ENCODE data around the gene KAT8.

The KAT8 gene

DNA sequence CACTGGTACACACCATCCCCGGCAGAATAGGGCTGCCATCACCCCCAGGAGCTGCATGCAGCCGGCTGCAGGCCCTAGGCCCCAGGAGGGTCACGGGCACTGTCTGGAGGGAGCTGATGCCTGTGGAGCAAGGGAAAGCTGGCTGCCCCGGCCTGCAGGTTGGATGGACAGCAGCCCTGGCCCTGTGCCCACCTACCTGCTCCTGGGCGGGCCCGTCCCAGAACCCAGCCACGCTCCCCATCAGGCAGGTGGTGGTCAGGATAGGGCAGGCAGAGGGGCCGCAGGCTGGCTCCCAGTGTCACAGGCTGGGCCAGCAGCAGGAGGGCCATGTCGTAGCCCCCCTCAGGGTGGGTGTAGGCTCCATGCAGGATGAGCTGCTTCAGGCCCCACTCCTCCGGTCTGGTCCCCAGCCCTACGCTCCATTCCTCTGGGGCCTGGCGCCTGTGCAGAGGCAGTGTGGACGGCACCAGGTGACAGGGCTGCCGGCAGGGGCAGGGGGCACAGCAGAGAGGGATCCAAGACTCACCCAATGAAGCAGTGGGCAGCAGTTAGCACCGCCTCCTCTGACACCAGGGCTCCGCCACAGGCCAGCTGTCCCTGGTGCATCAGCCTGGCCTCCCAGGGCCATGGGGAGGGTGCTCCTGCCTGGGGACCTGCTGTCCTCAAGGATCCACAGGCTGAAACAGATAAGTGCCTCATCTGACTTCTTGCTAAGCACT, 32.7 kb upstream of the KAT8 start:
- TF ChIP-seq, protein P1, sequence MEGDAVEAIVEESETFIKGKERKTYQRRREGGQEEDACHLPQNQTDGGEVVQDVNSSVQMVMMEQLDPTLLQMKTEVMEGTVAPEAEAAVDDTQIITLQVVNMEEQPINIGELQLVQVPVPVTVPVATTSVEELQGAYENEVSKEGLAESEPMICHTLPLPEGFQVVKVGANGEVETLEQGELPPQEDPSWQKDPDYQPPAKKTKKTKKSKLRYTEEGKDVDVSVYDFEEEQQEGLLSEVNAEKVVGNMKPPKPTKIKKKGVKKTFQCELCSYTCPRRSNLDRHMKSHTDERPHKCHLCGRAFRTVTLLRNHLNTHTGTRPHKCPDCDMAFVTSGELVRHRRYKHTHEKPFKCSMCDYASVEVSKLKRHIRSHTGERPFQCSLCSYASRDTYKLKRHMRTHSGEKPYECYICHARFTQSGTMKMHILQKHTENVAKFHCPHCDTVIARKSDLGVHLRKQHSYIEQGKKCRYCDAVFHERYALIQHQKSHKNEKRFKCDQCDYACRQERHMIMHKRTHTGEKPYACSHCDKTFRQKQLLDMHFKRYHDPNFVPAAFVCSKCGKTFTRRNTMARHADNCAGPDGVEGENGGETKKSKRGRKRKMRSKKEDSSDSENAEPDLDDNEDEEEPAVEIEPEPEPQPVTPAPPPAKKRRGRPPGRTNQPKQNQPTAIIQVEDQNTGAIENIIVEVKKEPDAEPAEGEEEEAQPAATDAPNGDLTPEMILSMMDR (IDR thresholded peaks at IDR 0.05; ENCODE audit: low read depth, low read length, missing control alignments): no peak
- DNase-seq (ENCODE audit: low read depth): no peak
- H3K4me3 ChIP-seq (ENCODE audit: low read depth, low read length): no peak overlapping the region

DNA sequence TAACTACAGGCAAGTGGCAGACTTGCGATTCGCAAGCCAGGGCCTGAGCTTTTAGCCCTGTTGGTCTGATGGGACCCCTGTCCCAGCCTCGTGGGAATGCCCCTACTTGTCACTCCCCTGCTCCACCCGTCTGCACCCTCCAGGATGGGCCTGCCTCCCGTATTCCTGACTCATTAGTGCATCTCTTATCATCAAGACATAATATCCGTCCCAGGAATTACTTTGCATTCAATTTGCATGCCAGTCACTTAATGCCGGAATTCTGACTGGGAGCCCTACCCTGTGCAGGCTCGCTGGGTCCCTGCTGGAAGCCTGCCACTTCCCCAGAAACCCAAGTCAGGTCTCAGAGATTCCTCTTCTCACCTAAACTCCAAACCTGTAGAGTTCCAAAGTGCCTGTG, 32.1 kb upstream of the KAT8 start:
- TF ChIP-seq, protein P1 (IDR thresholded peaks at IDR 0.05; ENCODE audit: low read depth, low read length, missing control alignments): no peak
- no peak for DNase-seq (ENCODE audit: low read depth)
- no peak overlapping the region for H3K4me3 ChIP-seq (ENCODE audit: low read depth, low read length)

DNA sequence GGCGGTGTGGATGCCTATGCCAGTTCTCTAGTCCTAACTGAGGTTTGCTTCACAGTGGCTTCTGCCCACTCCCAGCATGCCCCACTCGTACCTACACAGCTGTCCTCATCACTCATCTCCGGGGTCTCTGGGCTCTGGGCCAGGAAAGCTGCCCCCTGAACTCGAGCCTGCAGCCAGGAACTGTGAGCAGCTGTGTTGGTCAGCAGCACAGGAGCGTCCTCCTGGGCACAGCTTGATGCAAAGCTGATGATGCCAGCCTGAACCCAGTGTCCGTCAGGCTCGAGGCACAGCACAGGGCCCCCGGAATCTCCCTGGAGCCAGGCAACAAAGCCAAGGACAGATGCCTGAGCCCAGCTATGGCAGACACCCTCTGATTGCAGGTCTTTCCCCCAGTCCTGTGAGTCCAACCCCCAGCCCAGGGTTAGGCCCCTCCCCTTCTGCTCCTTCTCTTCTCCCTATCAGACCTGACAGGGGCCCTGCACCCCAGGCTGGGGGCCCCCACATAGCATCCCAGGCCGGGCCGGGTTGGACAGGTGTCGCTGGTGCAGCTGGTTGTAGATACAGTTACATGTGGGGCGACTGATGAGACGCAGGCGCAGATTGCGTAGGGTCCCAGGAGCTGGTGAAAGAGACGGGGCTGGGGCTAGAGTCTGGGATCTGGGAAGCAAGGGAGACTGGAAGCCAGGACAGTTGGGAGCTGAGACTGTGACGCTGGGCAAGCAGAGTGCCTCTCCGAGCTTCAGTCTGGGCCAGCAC, 31.4 kb upstream of the KAT8 start:
- DNase-seq (ENCODE audit: low read depth): no peak
- TF ChIP-seq, protein P1 (IDR thresholded peaks at IDR 0.05; ENCODE audit: low read depth, low read length, missing control alignments): no peak
- no peak overlapping the region for H3K4me3 ChIP-seq (ENCODE audit: low read depth, low read length)

DNA sequence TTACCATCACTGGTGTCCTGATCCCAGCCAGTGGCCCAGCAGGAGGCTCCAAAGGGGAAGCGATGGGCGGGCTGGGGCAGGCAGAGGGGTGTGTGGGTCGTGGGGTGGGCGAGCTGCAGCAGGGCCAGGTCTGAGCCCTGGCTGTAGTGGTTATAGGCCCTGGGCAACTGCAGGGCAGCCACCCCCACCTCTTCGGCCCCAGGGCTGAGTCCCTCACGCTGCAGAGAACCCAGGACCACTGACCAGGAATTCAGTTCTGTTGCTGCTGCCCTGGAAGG, 30.9 kb upstream of the KAT8 start:
- H3K4me3 ChIP-seq (ENCODE audit: low read depth, low read length): no peak overlapping the region
- no peak for DNase-seq (ENCODE audit: low read depth)
- TF ChIP-seq, protein P1 (IDR thresholded peaks at IDR 0.05; ENCODE audit: low read depth, low read length, missing control alignments): no peak

DNA sequence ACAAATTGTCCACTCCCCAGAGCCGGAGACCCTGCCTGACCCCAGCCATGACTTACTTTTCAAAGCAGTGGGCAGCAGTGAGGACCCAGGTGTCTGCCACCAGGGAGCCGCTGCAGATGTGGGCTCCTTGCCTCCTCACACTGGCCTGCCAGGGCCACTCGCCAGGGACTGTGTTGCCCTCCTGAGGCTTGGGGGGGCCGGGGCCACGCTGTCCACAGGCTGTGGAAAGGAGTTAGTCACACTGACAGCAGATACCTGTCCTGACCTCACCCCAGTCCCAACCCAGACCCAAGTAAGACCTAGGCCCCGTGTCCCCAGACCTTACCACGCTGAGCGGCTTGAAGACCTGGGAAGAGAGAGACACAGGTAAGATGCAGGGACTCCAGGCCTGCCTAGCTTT, 30.0 kb upstream of the KAT8 start:
- no peak for DNase-seq (ENCODE audit: low read depth)
- TF ChIP-seq, protein P1 (IDR thresholded peaks at IDR 0.05; ENCODE audit: low read depth, low read length, missing control alignments): no peak
- no peak overlapping the region for H3K4me3 ChIP-seq (ENCODE audit: low read depth, low read length)

DNA sequence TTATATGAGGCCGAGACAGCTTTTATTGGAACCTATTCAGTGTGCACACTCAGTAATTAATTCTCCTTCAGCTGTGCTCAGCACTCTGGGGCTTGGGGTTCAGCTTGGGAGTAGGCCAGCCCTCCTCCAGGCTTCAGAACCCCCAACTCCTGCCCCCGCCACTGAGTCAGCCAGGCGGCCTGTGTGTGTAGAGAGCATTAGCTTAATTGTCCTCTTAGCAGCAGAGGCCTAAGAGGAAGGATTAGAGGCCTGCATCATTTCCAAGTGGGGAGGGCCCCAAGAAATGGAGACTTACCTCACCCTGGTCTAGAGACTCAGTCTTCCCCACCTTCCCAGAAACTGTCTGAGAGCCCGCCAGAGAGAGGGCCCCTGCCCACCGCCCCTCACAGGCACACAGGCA, 29.5 kb upstream of the KAT8 start:
- H3K4me3 ChIP-seq (ENCODE audit: low read depth, low read length): no peak overlapping the region
- DNase-seq (ENCODE audit: low read depth): no peak
- TF ChIP-seq, protein P1 (IDR thresholded peaks at IDR 0.05; ENCODE audit: low read depth, low read length, missing control alignments): no peak

Data from GM12864 (cell line).